ENCODE data around the gene C13orf46. TPM values are rescaled to one million over a fixed set of nuclear protein-coding genes. Genes with fewer than 3 reads are reported as not detected.
"Not testable (repeated sequence)": the region's sequence is repeated elsewhere in the genome, so short reads cannot be mapped to it uniquely, and the experiment has no call there.

C13orf46 gene
- total and polyA plus RNA-seq, 10 of the 15 experiments (the other 5 are each of a cell fraction or from before 2014, with no cell fraction given): 0.01 to 0.18 (median 0.09) TPM; not detected in 6

DNA sequence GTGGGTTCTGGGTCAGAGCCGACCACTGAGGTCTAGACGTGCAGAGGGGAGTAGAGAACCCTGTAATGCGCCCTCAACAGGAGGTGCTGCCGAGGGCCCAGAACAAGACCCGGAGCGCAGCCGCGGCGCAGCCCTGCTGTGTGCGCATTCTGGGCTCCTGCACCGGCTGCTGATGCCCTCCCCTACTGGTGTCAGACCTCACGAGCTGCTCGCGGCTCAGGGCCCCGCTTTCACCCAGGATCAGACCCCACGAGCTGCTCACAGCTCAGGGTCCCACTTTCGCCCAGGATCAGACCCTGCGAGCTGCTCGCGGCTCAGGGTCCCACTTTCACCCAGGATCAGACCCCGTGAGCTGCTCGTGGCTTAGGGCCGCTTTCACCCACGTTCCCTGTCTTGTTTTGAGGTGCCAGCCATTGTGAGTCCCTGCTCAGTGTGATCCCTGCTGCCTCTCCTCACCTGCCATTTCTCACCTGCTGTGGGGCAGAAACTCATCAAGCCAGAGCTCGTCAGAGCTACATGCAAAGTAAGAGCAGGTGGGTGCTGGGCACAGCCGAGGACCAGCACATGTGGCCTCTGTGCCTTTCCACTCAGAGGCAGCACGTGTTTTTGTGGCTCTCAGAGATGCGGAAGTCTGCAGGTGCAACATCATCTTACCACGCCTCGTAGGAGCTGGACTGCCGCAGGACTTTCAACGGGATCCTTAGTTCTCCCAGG lies 47.0 kb upstream of the C13orf46 start:
- in situ Hi-C loops (cut with MboI) (no loop called here), intact Hi-C loops (cut with micrococcal nuclease; ENCODE audit: unreplicated experiment) (no loop called here)
- POLR2A ChIA-PET: no interaction called here
- Histone ChIP-seq H3K79me2 (ENCODE audit: control insufficient read depth, insufficient read depth, low read length) (no peaks in the 10 kb centered on the region), H3K27me3 (replicated peaks in 1 of 2; ENCODE audit: control insufficient read depth in 2 of 2, insufficient read depth in 2 of 2, low read length in 1 of 2) (no peaks in the 10 kb centered on the region), H3K36me3 (ENCODE audit: control insufficient read depth in 2 of 2, insufficient read depth in 2 of 2, low read length in 1 of 2) (peaks cover 0 to 34% of the 10 kb centered on the region in 2 experiments; a peak in 3 of 4 replicates), H3K9ac (ENCODE audit: control insufficient read depth, insufficient read depth, low read length) (no peak overlapping the region), H2AFZ (ENCODE audit: control insufficient read depth, low read depth, low read length) (no peak overlapping the region), H3K4me2 (ENCODE audit: control insufficient read depth, insufficient read depth) (no peak overlapping the region), H3K27ac (ENCODE audit: control insufficient read depth, insufficient read depth) (no peak overlapping the region), H3K9me3 (replicated peaks; ENCODE audit: control insufficient read depth, insufficient read depth, low read length) (no peaks in the 10 kb centered on the region), H3K4me3 (no peak overlapping the region), H3K4me1 (ENCODE audit: control insufficient read depth, insufficient read depth, low read length) (peaks cover 19% of the 10 kb centered on the region), H4K20me1 (ENCODE audit: control insufficient read depth, insufficient read depth) (no peaks in the 10 kb centered on the region)
- DNase-seq (ENCODE audit: low read depth, low spot score): no peak
- SMC1A ChIA-PET (ENCODE audit: uncharacterized antibody, unreplicated experiment): no interaction called here
- no peak for ATAC-seq
- TF ChIP-seq IKZF2 (IDR thresholded peaks at IDR 0.05) (no peak), SUPT20H (IDR thresholded peaks at IDR 0.05; ENCODE audit: borderline replicate concordance, control insufficient read depth, low read depth, low read length) (no peak), EED (IDR thresholded peaks at IDR 0.05; ENCODE audit: low read depth) (no peak), SPI1 (IDR thresholded peaks at IDR 0.05; ENCODE audit: borderline replicate concordance, insufficient read depth, low read depth, low read length) (no peak), NFXL1 (IDR thresholded peaks at IDR 0.05; ENCODE audit: borderline replicate concordance) (no peak), FOS (IDR thresholded peaks at IDR 0.05; ENCODE audit: borderline replicate concordance, extremely low read depth, insufficient read length) (no peak), RFX5 (IDR thresholded peaks at IDR 0.05; ENCODE audit: low read depth, low read length) (no peak), EGR1 (IDR thresholded peaks at IDR 0.05; ENCODE audit: borderline replicate concordance in 1 of 2, low read depth in 2 of 2, low read length in 2 of 2) (no peak), SMC3 (IDR thresholded peaks at IDR 0.05; ENCODE audit: borderline replicate concordance, low read length) (no peak), STAT3 (IDR thresholded peaks at IDR 0.05; ENCODE audit: low read depth, low read length) (no peak), POLR2AphosphoS5 (IDR thresholded peaks at IDR 0.05; ENCODE audit: low read length) (no peak), YBX1 (IDR thresholded peaks at IDR 0.05) (no peak), HCFC1 (IDR thresholded peaks at IDR 0.05; ENCODE audit: low read length) (no peak), CBX5 (IDR thresholded peaks at IDR 0.05; ENCODE audit: low read depth) (no peak)
- no TSS peak for BruUV-seq (replicated peaks)
- RAD21 ChIA-PET (ENCODE audit: unreplicated experiment): no interaction called here
- FAIRE-seq: no peak
- CTCF ChIA-PET: no interaction called here
- WGBS (ENCODE audit: insufficient coverage, insufficient replicate concordance, low lambda C conversion rate, missing lambda C conversion rate): 89% methylated on average over 23 of the region's 32 CpGs

DNA sequence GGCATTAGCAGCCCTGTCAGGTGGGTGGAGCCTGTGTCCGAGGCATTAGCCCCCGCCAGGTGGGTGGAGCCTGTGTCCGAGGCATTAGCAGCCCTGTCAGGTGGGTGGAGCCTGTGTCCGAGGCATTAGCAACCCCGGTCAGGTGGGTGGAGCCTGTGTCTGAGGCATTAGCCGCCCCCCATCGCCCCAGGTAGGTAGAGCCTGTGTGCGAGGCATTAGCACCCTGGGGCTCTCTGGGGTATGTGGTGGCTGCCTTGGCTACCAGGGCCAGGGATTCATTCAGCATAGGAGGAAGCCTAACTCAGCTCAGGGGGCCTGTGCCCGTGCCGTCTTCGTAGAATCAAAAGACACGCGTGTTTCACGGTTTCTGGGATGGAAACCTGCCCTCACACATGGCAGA lies 46.3 kb upstream of the C13orf46 start:
- H3K27me3 ChIP-seq (replicated peaks in 1 of 2; ENCODE audit: control insufficient read depth in 2 of 2, insufficient read depth in 2 of 2, low read length in 1 of 2); H3K4me3 ChIP-seq; H3K9me3 ChIP-seq (replicated peaks; ENCODE audit: control insufficient read depth, insufficient read depth, low read length); H4K20me1 ChIP-seq (ENCODE audit: control insufficient read depth, insufficient read depth); RAD21 ChIA-PET (ENCODE audit: unreplicated experiment); H3K9ac ChIP-seq (ENCODE audit: control insufficient read depth, insufficient read depth, low read length); DNase-seq (ENCODE audit: low read depth, low spot score); FAIRE-seq; SMC1A ChIA-PET (ENCODE audit: uncharacterized antibody, unreplicated experiment); H3K79me2 ChIP-seq (ENCODE audit: control insufficient read depth, insufficient read depth, low read length); POLR2A ChIA-PET; CTCF ChIA-PET; H2AFZ ChIP-seq (ENCODE audit: control insufficient read depth, low read depth, low read length); H3K4me2 ChIP-seq (ENCODE audit: control insufficient read depth, insufficient read depth); in situ Hi-C loops (cut with MboI); BruUV-seq (replicated peaks); intact Hi-C loops (cut with micrococcal nuclease; ENCODE audit: unreplicated experiment); ATAC-seq; H3K27ac ChIP-seq (ENCODE audit: control insufficient read depth, insufficient read depth): not testable (repeated sequence)
- 93% methylated on average over 14 of the region's 14 CpGs for WGBS (ENCODE audit: insufficient coverage, insufficient replicate concordance, low lambda C conversion rate, missing lambda C conversion rate)
- H3K4me1 ChIP-seq (ENCODE audit: control insufficient read depth, insufficient read depth, low read length): peaks cover 11% of the 10 kb centered on the region
- H3K36me3 ChIP-seq (ENCODE audit: control insufficient read depth in 2 of 2, insufficient read depth in 2 of 2, low read length in 1 of 2): peaks cover 0 to 33% of the 10 kb centered on the region in 2 experiments; a peak in 3 of 4 replicates
